Kidney (tissue), 14 donors: ENCODE results near the gene SCN2B. TPM values are rescaled to one million over a fixed set of nuclear protein-coding genes. Genes with fewer than 3 reads are reported as not detected.

Experiments used
- DNase-seq, 5 donors: peaks; one replicate each; pipeline ENCODE4 v3.0.0-alpha.2; 2013 to 2020
- FAIRE-seq: peaks from 2 replicates; lab custom pipeline; 2012; peaks lifted over from hg19 to GRCh38; lab: Jason Lieb, UNC
- H3K27ac ChIP-seq, 2 donors: one replicate each; pipeline ENCODE4 v1.7.0; 2013; ENCODE audit warnings: low read depth in 2 of 2, low read length in 2 of 2, inconsistent platforms in 1 of 2
- H3K27me3 ChIP-seq: one replicate; pipeline ENCODE4 v1.7.1; 2013; ENCODE audit warnings: low read length, inconsistent platforms; ENCODE audit not compliant: control insufficient read depth, insufficient read depth
- H3K36me3 ChIP-seq, 3 donors: one replicate each; pipeline versions ENCODE4 v1.7.0 to v1.7.1; 2013; ENCODE audit warnings: low read length in 3 of 3, control low read depth in 1 of 3, inconsistent platforms in 1 of 3; ENCODE audit not compliant: insufficient read depth in 3 of 3, control insufficient read depth in 2 of 3
- H3K4me1 ChIP-seq, 3 donors: one replicate each; pipeline versions ENCODE4 v1.7.0 to v1.7.1; 2013; ENCODE audit warnings: low read length in 3 of 3, inconsistent platforms in 1 of 3, low read depth in 1 of 3; ENCODE audit not compliant: control insufficient read depth in 2 of 3, insufficient read depth in 2 of 3
- H3K4me3 ChIP-seq, 3 donors: one replicate each; pipeline versions ENCODE4 v1.7.0 to v1.8.1; 2013; ENCODE audit warnings: low read length in 3 of 3, control low read depth in 1 of 3, inconsistent platforms in 1 of 3
- H3K9ac ChIP-seq, 3 donors: one replicate each; pipeline versions ENCODE4 v1.7.0 to v1.7.1; 2013; ENCODE audit warnings: low read length in 3 of 3, control low read depth in 1 of 3, inconsistent platforms in 1 of 3
- H3K9me3 ChIP-seq, 3 donors: one replicate each; pipeline versions ENCODE4 v1.7.0 to v1.7.1; 2013; ENCODE audit warnings: low read length in 3 of 3, control low read depth in 1 of 3, inconsistent platforms in 1 of 3; ENCODE audit not compliant: control insufficient read depth in 2 of 3, insufficient read depth in 1 of 3
- CTCF ChIP-seq: IDR thresholded peaks from 3 replicates; pipeline ENCODE4 v1.5.1; 2012; ENCODE audit warnings: mild to moderate bottlenecking, moderate library complexity, borderline replicate concordance; ENCODE audit not compliant: insufficient read depth; ENCODE audit errors: extremely low read depth
- intact Hi-C: fragments of 100-400 bp; cut with DNase I; formaldehyde crosslinking; loops from one replicate; pipeline ENCODE4 v1.11.1; 2022
- polyA plus RNA-seq: library from polyadenylated mRNA; stranded (reverse); fragments of 350-450 nt; fragmentation: Illumina TruSeq; extraction: RNeasy Lipid Tissue Mini Kit (QIAGEN cat#74804); gene quantifications from one replicate; pipeline ENCODE4 v1.2.3, GENCODE V29; 2014; ENCODE audit warnings: low read depth, low replicate concordance; ENCODE audit not compliant: insufficient read depth
- total RNA-seq: library from RNA; stranded (reverse); fragmentation: NEBNext Ultra II Directional; extraction: Animal tissue kit (Norgen Biotek cat#: 25700); gene quantifications from one replicate; pipeline ENCODE4 v1.2.1, GENCODE V29; 2021
- donor health status: control.
- donor health status: control.
- donor health status: control.
- donor health status: control.
- donor health status: control.
- donor health status: DM: yes; HTN: yes; CAD: no.
- donor health status: Normal renal cell carcinoma (clear cell type).

Gene SCN2B
- total and polyA plus RNA-seq, 2 donors from 2014 or later = 0.25 to 0.54 TPM

GRCh38 chr11:118215765-118216164 is 39.3 kb upstream of the SCN2B start:
- H3K9me3 ChIP-seq = no peaks in the 10 kb centered on the region
- no peaks in the 10 kb centered on the region for H3K4me1 ChIP-seq
- intact Hi-C loops = no loop called here
- DNase-seq = no peak
- H3K27ac ChIP-seq = no peak overlapping the region
- no peak overlapping the region for H3K9ac ChIP-seq
- no peak for TF ChIP-seq CTCF
- no peak overlapping the region for H3K4me3 ChIP-seq
- no peaks in the 10 kb centered on the region for H3K36me3 ChIP-seq
- FAIRE-seq = no peak
- H3K27me3 ChIP-seq = no peaks in the 10 kb centered on the region

GRCh38 chr11:118215262-118215661 is 38.8 kb upstream of the SCN2B start:
- Histone ChIP-seq H3K36me3 (no peaks in the 10 kb centered on the region), H3K9me3 (no peaks in the 10 kb centered on the region), H3K4me3 (no peak overlapping the region), H3K9ac (no peak overlapping the region), H3K4me1 (no peaks in the 10 kb centered on the region), H3K27me3 (no peaks in the 10 kb centered on the region), H3K27ac (no peak overlapping the region)
- no peak for DNase-seq
- no peak for FAIRE-seq
- intact Hi-C loops = no loop called here
- no peak for TF ChIP-seq CTCF

GRCh38 chr11:118214210-118214914 is 37.9 kb upstream of the SCN2B start:
- no peaks in the 10 kb centered on the region for H3K27me3 ChIP-seq
- intact Hi-C loops = no loop called here
- no peaks in the 10 kb centered on the region for H3K4me1 ChIP-seq
- no peaks in the 10 kb centered on the region for H3K9me3 ChIP-seq
- H3K4me3 ChIP-seq = no peak overlapping the region
- no peak overlapping the region for H3K27ac ChIP-seq
- H3K9ac ChIP-seq = no peak overlapping the region
- no peaks in the 10 kb centered on the region for H3K36me3 ChIP-seq
- FAIRE-seq = no peak
- no peak for TF ChIP-seq CTCF
- peak in 1 of 5 donors; percentile 15 for DNase-seq

GRCh38 chr11:118213781-118214180 is 37.3 kb upstream of the SCN2B start:
- no peak for FAIRE-seq
- no peak for DNase-seq
- Histone ChIP-seq H3K27me3 (no peaks in the 10 kb centered on the region), H3K9ac (no peak overlapping the region), H3K4me1 (no peaks in the 10 kb centered on the region), H3K36me3 (no peaks in the 10 kb centered on the region), H3K4me3 (no peak overlapping the region), H3K9me3 (no peaks in the 10 kb centered on the region), H3K27ac (no peak overlapping the region)
- intact Hi-C loops = no loop called here
- TF ChIP-seq CTCF = no peak
